Sigmoid colon (tissue), 7 donors: Measurements from ENCODE around the gene ADAMTS17. TPM values are rescaled to one million over a fixed set of nuclear protein-coding genes. Genes with fewer than 3 reads are reported as not detected.

Experiments
- DNase-seq: peaks from one replicate; pipeline ENCODE4 v3.0.0-alpha.2; 2019
- H3K27ac ChIP-seq, 4 donors: fragments of 200-600 bp; sonication (generic); one replicate each; pipeline ENCODE4 v1.5.1; 2016 to 2019; ENCODE audit warnings: mild to moderate bottlenecking in 1 of 4
- H3K27me3 ChIP-seq, 3 donors: fragments of 200-600 bp; sonication (generic); one replicate each; pipeline ENCODE4 v1.5.1; 2019; ENCODE audit warnings: mild to moderate bottlenecking in 1 of 3
- H3K36me3 ChIP-seq, 4 donors: fragments of 200-600 bp; sonication (generic); one replicate each; pipeline ENCODE4 v1.5.1; 2016 to 2019
- H3K4me1 ChIP-seq, 4 donors: fragments of 200-600 bp; sonication (generic); one replicate each; pipeline ENCODE4 v1.5.1; 2017 to 2019
- H3K4me3 ChIP-seq, 4 donors: fragments of 200-600 bp; sonication (generic); one replicate each; pipeline ENCODE4 v1.5.1; 2017 to 2019; ENCODE audit warnings: mild to moderate bottlenecking in 2 of 4, moderate library complexity in 1 of 4
- H3K9me3 ChIP-seq, 4 donors: fragments of 200-600 bp in 3 of 4; sonication (generic) in 3 of 4; one replicate each; pipeline versions ENCODE4 v1.5.1 to v1.6.1; 2013 to 2019
- CTCF ChIP-seq, 4 experiments: fragments of 450-650 bp in 3 of 4; fragments of 200-600 bp in 1 of 4; IDR thresholded peaks; one replicate each; pipeline ENCODE4 v1.5.1; 2016 to 2019; ENCODE audit warnings: antibody characterized with exemption in 4 of 4, mild to moderate bottlenecking in 3 of 4, moderate library complexity in 2 of 4
- EP300 ChIP-seq, 4 donors: sonication (generic); formaldehyde crosslinking; IDR thresholded peaks; one replicate each; pipeline ENCODE4 v1.6.1; 2017; ENCODE audit warnings: antibody characterized with exemption in 4 of 4
- POLR2A ChIP-seq, 2 donors: fragments of 450-650 bp; IDR thresholded peaks; one replicate each; pipeline ENCODE4 v1.6.1; 2016; ENCODE audit warnings: antibody characterized with exemption in 2 of 2, mild to moderate bottlenecking in 2 of 2, moderate library complexity in 2 of 2
- POLR2AphosphoS5 ChIP-seq, 4 donors: sonication (generic); formaldehyde crosslinking; IDR thresholded peaks; one replicate each; pipeline ENCODE4 v1.6.1; 2017; ENCODE audit warnings: antibody characterized with exemption in 4 of 4
- WGBS, 2 donors: extraction: QIAGEN DNeasy Blood & Tissue Kit; methylation state at CpG; one replicate each; pipeline ENCODE4 v1.1.7; 2013; 5-methylcytosine and 5-hydroxymethylcytosine counted together
- intact Hi-C: fragments of 100-400 bp; cut with DNase I; formaldehyde crosslinking; loops from one replicate; pipeline ENCODE4 v1.15.1; 2023
- polyA plus RNA-seq, 3 donors: library from polyadenylated mRNA; stranded (reverse); fragments of 200-250 nt; gene quantifications; one replicate each; pipeline ENCODE4 v1.2.3, GENCODE V29; 2013
- total RNA-seq, 4 donors: library from RNA; depleted of rRNA; stranded (reverse); fragments of >200 nt; gene quantifications; one replicate each; pipeline ENCODE4 v1.1.0, GENCODE V29; 2016
- donor health status: healthy with polysubstance abuse.
- donor health status: Bipolar disorder and iron deficiency.
- donor health status: healthy.

Gene ADAMTS17
- total and polyA plus RNA-seq, 7 donors: 0.46 to 3.6 (median 1.2) TPM

GRCh38 chr15:100264994-100265640 lies 76.7 kb downstream of the ADAMTS17 start:
- Histone ChIP-seq H3K4me3 (no peak overlapping the region), H3K36me3 (no peaks in the 10 kb centered on the region), H3K27me3 (no peaks in the 10 kb centered on the region), H3K9me3 (no peaks in the 10 kb centered on the region), H3K27ac (no peak overlapping the region), H3K4me1 (no peaks in the 10 kb centered on the region)
- no peak for DNase-seq
- TF ChIP-seq EP300 (IDR thresholded peaks at IDR 0.05) (no peak), POLR2A (IDR thresholded peaks at IDR 0.05) (no peak), POLR2AphosphoS5 (IDR thresholded peaks at IDR 0.05) (no peak), CTCF (IDR thresholded peaks at IDR 0.05) (no peak)
- intact Hi-C loops: no loop called here
- 87 to 90% methylated on average over 21 of the region's 21 CpGs for WGBS, 2 donors

- TF ChIP-seq EP300 (IDR thresholded peaks at IDR 0.05) (no peak), POLR2AphosphoS5 (IDR thresholded peaks at IDR 0.05) (no peak)
- no peaks in the 10 kb centered on the region for H3K9me3 ChIP-seq
- H3K27me3 ChIP-seq: no peaks in the 10 kb centered on the region
- intact Hi-C loops: no loop called here
- DNase-seq: no peak
- no peaks in the 10 kb centered on the region for H3K36me3 ChIP-seq
- no peaks in the 10 kb centered on the region for H3K4me1 ChIP-seq
- H3K27ac ChIP-seq: no peak overlapping the region
- H3K4me3 ChIP-seq: no peak overlapping the region
- 90 to 91% methylated on average over 14 of the region's 14 CpGs for WGBS, 2 donors
These were observed 77.9 kb downstream of the ADAMTS17 start for GRCh38 chr15:100263721-100264455.

GRCh38 chr15:100263031-100263430 lies 78.7 kb downstream of the ADAMTS17 start:
- Histone ChIP-seq H3K27me3 (no peaks in the 10 kb centered on the region), H3K9me3 (no peaks in the 10 kb centered on the region), H3K4me3 (no peak overlapping the region), H3K36me3 (no peaks in the 10 kb centered on the region), H3K27ac (no peak overlapping the region), H3K4me1 (no peaks in the 10 kb centered on the region)
- 77 to 82% methylated on average over 5 of the region's 5 CpGs for WGBS, 2 donors
- DNase-seq: no peak
- no peak for TF ChIP-seq POLR2AphosphoS5 (IDR thresholded peaks at IDR 0.05)
- intact Hi-C loops: no loop called here

- H3K27ac ChIP-seq: no peak overlapping the region
- WGBS, 2 donors: 83 to 95% methylated on average over 25 of the region's 25 CpGs
- DNase-seq: no peak
- H3K36me3 ChIP-seq: no peaks in the 10 kb centered on the region
- no peak overlapping the region for H3K4me3 ChIP-seq
- intact Hi-C loops: no loop called here
- no peaks in the 10 kb centered on the region for H3K4me1 ChIP-seq
- no peak for TF ChIP-seq POLR2A (IDR thresholded peaks at IDR 0.05)
- no peak for TF ChIP-seq CTCF (IDR thresholded peaks at IDR 0.05)
- no peak for TF ChIP-seq EP300 (IDR thresholded peaks at IDR 0.05)
- no peak for TF ChIP-seq POLR2AphosphoS5 (IDR thresholded peaks at IDR 0.05)
- H3K9me3 ChIP-seq: no peaks in the 10 kb centered on the region
- no peaks in the 10 kb centered on the region for H3K27me3 ChIP-seq
These were observed 80.2 kb downstream of the ADAMTS17 start for GRCh38 chr15:100261302-100262240.

GRCh38 chr15:100259266-100259665 lies 82.5 kb downstream of the ADAMTS17 start:
- Histone ChIP-seq H3K9me3 (no peaks in the 10 kb centered on the region), H3K27ac (no peak overlapping the region), H3K4me1 (no peaks in the 10 kb centered on the region), H3K27me3 (no peaks in the 10 kb centered on the region), H3K36me3 (no peaks in the 10 kb centered on the region), H3K4me3 (no peak overlapping the region)
- DNase-seq: no peak
- TF ChIP-seq CTCF (IDR thresholded peaks at IDR 0.05): no peak
- TF ChIP-seq EP300 (IDR thresholded peaks at IDR 0.05): no peak
- TF ChIP-seq POLR2AphosphoS5 (IDR thresholded peaks at IDR 0.05): no peak
- TF ChIP-seq POLR2A (IDR thresholded peaks at IDR 0.05): no peak
- intact Hi-C loops: no loop called here
- 80 to 88% methylated on average over 7 of the region's 7 CpGs for WGBS, 2 donors
